Activated naive CD4-positive, alpha-beta T cell treated with anti-CD3 and anti-CD28 coated beads, Interleukin-2, amount 50 U/mL, for 72 hours (primary cell): ENCODE results near the gene AREG. TPM values are rescaled to one million over a fixed set of nuclear protein-coding genes. Genes with fewer than 3 reads are reported as not detected.

Experiments used
- ATAC-seq, 2 donors: fragments of 150-1000 bp; cut with Tn5 transposase; 2 replicates each; pipeline ENCODE4 v1.10.0; 2021; ENCODE audit warnings: mild to moderate bottlenecking in 2 of 2, moderate library complexity in 2 of 2
- DNase-seq, 2 donors: peaks; one replicate each; pipeline ENCODE4 v3.0.0; 2021 to 2022; ENCODE audit warnings: low spot score in 2 of 2
- H3K27ac Mint-ChIP-seq, 2 donors: one replicate each; pipeline ENCODE4 v1.8.0; 2022; ENCODE audit warnings: mild to moderate bottlenecking in 2 of 2, mixed read lengths in 2 of 2
- H3K36me3 Mint-ChIP-seq, 2 donors: one replicate each; pipeline ENCODE4 v1.8.0; 2022; ENCODE audit warnings: mixed read lengths in 2 of 2
- H3K9me3 Mint-ChIP-seq, 2 donors: one replicate each; pipeline ENCODE4 v1.8.0; 2022; ENCODE audit warnings: mixed read lengths in 2 of 2
- total RNA-seq, 2 donors: library from RNA; stranded (reverse); gene quantifications; one replicate each; pipeline ENCODE4 v1.2.3, GENCODE V29; 2022

AREG gene
- total RNA-seq, 2 donors from 2014 or later: 0.49 to 2.1 TPM

DNA sequence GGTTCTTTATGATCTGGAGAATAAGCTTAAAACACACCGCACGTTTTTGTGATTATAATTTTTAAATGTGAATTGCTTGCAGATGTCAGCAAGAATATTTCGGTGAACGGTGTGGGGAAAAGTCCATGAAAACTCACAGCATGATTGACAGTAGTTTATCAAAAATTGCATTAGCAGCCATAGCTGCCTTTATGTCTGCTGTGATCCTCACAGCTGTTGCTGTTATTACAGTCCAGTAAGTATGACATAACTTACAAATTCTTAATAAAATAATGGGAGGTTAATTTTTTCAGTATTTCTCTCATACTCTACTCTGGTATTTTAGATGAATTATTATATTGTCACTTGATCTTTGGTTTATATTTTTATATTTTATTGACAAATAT lies 5.4 kb downstream of the AREG start:
- no peaks in the 10 kb centered on the region for H3K9me3 Mint-ChIP-seq
- no peak overlapping the region for H3K27ac Mint-ChIP-seq
- no peak for ATAC-seq
- DNase-seq: no peak
- peaks cover 0 to 8% of the 10 kb centered on the region in 2 donors for H3K36me3 Mint-ChIP-seq

DNA sequence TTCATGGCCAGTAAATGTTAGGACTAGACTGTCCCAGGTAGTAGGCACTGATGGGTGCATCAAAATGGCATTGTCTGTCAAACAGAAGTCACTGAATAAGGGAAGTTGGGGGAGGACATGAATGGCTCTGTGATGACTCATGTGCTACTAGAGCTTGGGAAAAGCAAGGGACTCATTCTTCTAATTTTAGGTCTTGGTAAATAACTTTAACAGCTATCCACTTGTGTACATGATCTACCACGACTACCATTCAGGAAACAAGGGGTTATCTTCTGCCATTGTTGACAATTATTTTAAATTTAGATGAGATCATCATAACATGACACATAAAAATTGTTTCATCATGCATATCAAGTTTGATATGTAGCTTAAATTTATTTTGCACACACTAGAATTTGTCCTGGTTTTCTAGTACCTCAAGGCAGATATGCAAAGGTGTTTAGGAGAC lies 6.3 kb downstream of the AREG start:
- ATAC-seq (no peak), DNase-seq (no peak)
- Mint-ChIP-seq H3K27ac (no peak overlapping the region), H3K9me3 (no peaks in the 10 kb centered on the region), H3K36me3 (peaks cover 0 to 11% of the 10 kb centered on the region in 2 donors)

DNA sequence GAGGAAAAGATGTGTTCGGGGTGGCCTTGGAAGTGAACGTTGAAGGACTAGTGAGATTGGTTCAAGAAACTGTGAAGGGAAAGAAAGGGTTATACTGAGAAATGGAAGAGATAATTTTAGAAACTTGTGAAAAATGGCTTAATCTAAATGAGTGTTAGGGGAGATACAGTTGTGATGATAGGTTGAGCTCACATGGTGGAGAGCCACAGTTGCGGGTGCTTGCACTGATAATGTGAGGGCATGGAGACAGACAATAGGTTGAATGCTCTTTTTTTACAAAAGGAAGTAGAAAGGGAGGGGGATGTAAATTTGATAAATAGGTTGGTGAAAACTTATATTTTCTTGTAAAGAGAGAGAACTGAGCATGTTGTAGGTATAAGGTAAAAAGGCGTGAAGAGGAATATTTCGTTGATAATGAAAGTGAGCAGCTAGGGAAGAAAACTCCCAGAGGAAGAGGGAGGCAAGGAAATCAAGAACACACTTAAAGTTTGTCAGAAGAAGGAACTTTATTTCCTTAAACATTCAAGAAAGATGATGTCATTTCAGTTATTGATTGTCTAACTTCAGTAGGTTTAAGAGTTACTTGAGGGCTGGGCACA lies 8.2 kb downstream of the AREG start:
- DNase-seq (no peak), ATAC-seq (no peak)
- peaks cover 0 to 11% of the 10 kb centered on the region in 2 donors for H3K36me3 Mint-ChIP-seq
- no peaks in the 10 kb centered on the region for H3K9me3 Mint-ChIP-seq
- no peak overlapping the region for H3K27ac Mint-ChIP-seq

DNA sequence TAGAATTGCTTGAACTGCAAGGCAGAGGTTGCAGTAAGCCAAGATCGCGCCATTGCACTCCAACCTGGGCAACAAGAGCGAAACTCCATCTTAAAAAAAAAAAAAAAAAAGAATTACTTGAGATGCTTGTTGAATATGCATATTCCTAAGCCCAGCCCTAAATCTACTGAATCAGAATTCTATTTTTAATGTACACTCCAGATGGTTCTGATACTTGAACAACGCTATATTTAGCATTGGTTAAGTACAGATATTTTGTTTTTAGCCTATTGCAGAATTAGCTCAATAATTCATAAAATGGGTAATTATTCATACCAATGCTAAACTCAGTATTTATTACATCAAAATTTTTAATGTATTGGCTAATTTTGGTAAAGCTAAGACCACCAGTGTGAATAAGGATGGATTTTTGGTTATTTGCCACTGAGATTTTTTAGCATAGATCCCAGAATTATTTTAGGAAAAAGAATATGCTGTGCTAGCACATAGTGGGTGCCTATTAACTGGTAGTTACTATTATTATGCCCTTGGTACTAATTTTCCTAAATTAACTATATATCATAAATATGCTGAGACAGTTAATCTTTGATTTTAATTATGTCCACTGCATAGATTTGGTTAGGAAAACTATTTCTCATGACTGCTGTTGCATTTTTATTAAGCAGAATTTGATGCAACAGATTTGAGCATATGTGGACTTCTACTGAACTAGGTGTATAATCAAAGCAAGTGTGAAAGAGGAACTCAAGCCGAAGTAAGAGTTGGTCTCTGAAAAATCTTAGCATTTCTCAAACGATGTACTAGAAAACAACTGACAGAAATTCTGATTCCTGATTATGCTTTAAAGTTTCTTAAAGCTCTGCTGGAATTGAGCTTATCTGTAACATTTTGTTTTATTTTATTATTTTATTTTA lies 9.2 kb downstream of the AREG start:
- Mint-ChIP-seq H3K36me3 (peaks cover 0 to 11% of the 10 kb centered on the region in 2 donors), H3K27ac (no peak overlapping the region), H3K9me3 (no peaks in the 10 kb centered on the region)
- ATAC-seq: no peak
- no peak for DNase-seq

DNA sequence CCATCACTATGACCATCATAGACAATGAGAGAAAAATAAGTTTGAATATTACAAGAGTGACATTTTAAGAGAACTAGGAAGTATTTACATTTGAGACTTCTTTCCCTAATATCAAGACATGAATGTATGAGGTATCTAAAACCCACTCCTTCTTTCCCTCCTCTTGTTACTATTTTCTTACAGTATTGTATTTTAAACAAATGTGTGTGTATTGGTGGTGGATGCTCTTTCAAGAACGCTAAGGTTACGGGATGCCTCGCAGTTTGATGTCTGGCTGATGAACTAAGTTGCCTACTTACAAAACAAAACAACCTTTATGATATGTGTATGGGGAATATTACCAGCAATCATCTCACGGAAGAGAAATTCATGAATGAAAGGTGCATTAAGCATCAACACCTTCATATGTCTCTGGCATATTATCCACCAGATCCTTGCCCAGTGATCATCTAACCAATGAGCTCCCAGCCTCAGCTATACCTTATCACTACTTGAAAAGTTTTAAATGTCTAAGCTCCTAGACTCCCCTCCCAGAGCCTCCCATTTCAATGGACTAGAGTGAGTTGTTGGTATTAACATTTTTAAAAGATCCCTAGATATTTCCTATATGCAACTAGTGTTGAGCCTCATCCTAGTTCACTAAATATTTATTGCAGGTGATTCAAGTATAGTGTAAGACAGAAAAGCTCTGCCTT lies 10.6 kb downstream of the AREG start:
- no peak for ATAC-seq
- Mint-ChIP-seq H3K36me3 (peaks cover 0 to 18% of the 10 kb centered on the region in 2 donors), H3K27ac (no peak overlapping the region), H3K9me3 (no peaks in the 10 kb centered on the region)
- no peak for DNase-seq

DNA sequence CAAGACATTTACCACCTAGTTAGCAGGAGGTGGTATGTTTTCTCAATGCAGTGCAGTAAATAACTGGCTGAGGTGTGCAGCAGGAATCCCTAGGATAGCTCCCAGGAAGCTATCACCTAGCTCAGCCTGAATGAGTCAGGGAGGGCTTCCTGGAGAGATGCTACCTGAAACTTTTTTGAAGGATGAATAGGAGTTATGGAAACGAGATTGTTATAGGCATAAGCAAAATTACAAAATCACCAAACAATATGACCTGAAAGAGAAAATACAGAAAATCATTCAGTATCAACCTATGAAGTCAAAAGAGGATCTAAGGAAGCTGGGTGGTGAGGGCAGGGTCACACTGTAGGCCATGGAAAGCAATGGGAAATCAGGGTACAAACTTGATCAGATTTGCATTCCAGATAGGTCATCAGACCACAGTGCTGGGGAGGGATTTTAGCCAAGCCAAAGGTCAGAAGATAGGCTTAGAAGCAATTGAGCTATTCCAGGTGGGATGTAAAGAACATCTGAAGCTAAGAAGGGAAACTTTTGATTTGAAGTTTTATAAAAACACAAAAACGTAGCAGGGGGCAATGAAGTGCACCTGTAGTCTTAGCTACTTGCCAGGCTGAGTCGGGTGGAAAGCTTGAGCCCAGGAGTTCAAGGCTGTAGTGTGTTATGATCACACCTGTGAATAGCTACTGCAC lies 11.3 kb downstream of the AREG start:
- no peak for DNase-seq
- Mint-ChIP-seq H3K27ac (no peak overlapping the region), H3K9me3 (no peaks in the 10 kb centered on the region), H3K36me3 (peaks cover 0 to 18% of the 10 kb centered on the region in 2 donors)
- ATAC-seq: no peak

DNA sequence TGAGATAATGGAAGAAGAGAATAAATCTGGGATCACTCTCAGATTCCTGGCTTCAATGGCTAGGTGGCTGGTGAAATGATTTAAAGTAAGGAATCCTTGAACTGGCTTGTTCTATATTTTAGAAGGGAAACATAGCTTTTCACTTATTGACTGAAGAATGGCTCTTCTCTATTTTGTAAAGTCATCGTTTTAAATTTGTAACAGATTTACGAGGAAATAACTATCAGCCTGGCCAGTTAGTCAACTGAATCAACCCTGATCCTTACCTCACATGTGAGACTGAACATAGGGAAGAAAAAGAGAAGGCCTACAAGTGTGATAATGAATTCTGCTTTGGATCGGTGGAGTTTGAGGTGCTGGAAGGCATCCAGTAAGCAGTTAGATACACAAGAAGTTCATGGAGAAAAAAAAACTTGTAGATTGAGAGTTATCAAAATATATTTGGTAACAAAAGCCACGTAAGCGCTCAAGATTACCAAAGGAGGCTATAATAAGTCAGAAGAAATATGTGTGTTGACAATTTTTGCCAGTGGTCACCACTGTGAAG lies 12.0 kb downstream of the AREG start:
- no peak overlapping the region for H3K27ac Mint-ChIP-seq
- no peaks in the 10 kb centered on the region for H3K9me3 Mint-ChIP-seq
- peaks cover 0 to 18% of the 10 kb centered on the region in 2 donors for H3K36me3 Mint-ChIP-seq
- DNase-seq (no peak), ATAC-seq (no peak)

DNA sequence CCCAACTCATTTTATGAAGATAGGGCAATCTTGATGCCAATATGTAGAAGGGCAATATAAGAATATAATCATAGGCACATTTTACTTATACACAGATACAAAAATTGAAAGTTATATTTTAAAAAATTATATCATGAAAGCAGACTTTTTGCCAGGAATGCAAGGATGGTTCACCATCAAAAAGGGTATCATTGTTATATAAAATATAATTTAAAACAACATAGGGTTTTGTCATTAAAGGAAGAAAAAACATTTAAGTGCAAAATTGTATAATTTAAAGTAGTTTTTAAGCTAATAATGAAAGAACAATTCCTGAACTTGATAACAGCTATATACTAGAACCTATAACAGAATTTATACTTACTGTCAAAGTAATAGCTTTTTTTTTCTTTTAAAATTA lies 15.9 kb downstream of the AREG start:
- DNase-seq: no peak
- ATAC-seq: no peak
- no peak overlapping the region for H3K27ac Mint-ChIP-seq
- no peaks in the 10 kb centered on the region for H3K9me3 Mint-ChIP-seq
- H3K36me3 Mint-ChIP-seq: peaks cover 0 to 7% of the 10 kb centered on the region in 2 donors

DNA sequence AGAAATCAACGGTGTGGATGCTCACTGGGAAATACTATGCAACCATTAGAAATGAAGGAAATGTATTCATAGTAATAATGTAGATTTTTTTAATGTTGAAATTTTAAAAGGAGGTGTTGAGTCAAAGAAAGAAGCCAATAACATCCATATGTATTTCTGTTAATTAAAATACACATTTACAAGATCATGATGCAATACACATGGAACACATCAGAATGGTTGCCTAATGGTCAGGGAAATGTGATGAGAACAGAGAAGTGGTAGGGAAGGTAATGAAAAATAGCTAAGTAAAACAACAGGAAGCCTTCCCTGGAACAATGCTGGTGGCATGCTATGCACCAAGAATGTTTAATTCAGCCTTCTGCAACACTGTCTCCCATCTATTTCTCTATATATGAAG lies 18.2 kb downstream of the AREG start:
- DNase-seq (no peak), ATAC-seq (no peak)
- Mint-ChIP-seq H3K27ac (no peak overlapping the region), H3K36me3 (peaks cover 0 to 7% of the 10 kb centered on the region in 2 donors), H3K9me3 (no peaks in the 10 kb centered on the region)

DNA sequence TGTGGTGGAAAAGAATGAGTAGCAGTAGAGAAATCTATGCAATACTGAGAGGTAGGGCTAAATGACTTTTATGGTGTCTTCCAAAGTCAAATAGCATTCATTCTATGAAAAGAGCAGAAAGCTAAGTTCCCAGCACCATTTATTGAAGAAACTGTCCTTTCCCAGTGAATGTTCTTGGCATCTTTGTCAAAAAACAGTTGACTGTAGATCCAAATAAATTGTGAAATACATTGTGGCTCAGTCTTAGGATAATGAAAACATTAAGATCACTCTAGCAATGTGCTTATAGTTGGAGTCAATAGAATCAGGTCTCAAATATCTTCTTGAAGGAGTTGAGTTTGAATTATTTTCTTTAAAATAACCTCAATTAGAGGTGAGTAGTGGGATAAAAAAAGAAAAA lies 19.4 kb downstream of the AREG start:
- DNase-seq: no peak
- no peaks in the 10 kb centered on the region for H3K9me3 Mint-ChIP-seq
- ATAC-seq: no peak
- peaks cover 0 to 5% of the 10 kb centered on the region in 2 donors for H3K36me3 Mint-ChIP-seq
- no peak overlapping the region for H3K27ac Mint-ChIP-seq

DNA sequence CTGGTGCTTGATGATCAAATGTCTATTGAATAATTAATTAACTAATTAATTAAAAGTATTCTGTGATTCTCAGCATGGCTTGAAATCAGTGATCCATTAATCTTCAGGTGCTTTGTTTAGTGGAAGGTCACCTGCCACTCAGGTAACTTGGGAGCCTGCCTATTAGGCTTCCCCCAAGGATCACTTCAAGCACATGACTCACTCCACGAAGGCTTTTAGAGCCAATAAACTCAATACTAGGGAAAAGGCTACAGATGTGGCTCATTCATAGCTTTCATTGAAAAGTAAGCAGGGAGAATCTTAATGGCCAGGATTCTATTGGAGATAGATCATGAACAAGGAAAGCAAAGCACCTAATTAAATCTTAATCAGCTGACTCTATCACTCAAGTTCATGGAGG lies 21.3 kb downstream of the AREG start:
- no peak for ATAC-seq
- no peak overlapping the region for H3K27ac Mint-ChIP-seq

DNA sequence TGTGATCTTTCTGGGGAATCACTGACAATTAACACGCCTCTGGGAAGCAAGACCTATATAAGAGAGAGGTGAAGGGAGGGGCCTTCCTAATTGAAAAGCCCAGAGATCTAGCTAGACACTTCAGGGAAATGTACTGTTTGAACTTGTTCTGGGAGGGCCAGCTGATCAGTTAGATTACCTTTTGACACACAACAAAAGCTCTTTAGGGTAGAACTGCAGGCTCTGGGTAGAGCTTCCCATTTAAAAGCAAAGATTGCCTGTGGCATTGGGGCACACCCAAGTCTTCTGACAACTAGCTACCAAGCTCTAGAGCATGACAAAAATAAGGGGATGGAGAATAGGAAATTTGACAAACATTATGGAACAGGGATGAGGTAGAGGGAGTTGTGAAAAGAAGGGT lies 26.3 kb downstream of the AREG start:
- no peak for ATAC-seq
- peak overlapping the region in 1 of 2 donors; percentile 37 for H3K27ac Mint-ChIP-seq
- DNase-seq: no peak
- no peaks in the 10 kb centered on the region for H3K9me3 Mint-ChIP-seq
- no peaks in the 10 kb centered on the region for H3K36me3 Mint-ChIP-seq

More for the DNA sequence above, 21.3 kb downstream of the AREG start:
- H3K36me3 Mint-ChIP-seq: no peaks in the 10 kb centered on the region
- H3K9me3 Mint-ChIP-seq: no peaks in the 10 kb centered on the region
- DNase-seq: no peak

DNA sequence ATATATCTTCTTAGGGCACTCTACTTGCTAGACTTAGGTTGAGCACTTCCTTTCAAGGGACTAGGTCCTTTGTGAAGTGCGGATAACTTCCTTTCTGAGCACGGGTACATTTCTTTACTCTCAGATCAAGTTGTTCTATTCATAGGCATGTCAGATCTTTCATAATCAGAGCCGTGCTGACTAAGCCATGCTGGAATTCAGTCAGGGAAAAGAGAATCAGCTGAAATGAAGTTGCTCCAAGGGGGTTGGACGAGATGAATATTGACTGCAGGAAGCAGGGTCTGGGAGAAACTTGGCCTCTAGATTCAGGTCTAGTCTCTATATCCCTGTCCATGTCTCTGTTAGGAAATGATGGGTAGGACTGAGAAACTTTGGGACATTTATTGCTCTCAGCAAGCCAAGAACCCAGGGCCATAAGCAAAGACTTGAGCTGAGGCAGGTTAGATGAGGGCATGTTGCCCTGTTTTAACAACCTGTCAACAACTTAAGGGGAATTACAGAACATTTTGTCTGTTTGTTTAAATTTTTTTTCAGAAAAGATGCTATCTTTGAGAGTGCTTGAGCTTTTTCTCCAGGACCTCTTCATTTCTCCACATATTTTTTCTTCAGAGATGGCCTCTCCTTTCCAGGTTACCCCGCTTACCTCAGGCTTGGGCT lies 28.3 kb downstream of the AREG start:
- no peak for ATAC-seq
- no peaks in the 10 kb centered on the region for H3K9me3 Mint-ChIP-seq
- DNase-seq: no peak
- H3K27ac Mint-ChIP-seq: no peak overlapping the region
- H3K36me3 Mint-ChIP-seq: no peaks in the 10 kb centered on the region

DNA sequence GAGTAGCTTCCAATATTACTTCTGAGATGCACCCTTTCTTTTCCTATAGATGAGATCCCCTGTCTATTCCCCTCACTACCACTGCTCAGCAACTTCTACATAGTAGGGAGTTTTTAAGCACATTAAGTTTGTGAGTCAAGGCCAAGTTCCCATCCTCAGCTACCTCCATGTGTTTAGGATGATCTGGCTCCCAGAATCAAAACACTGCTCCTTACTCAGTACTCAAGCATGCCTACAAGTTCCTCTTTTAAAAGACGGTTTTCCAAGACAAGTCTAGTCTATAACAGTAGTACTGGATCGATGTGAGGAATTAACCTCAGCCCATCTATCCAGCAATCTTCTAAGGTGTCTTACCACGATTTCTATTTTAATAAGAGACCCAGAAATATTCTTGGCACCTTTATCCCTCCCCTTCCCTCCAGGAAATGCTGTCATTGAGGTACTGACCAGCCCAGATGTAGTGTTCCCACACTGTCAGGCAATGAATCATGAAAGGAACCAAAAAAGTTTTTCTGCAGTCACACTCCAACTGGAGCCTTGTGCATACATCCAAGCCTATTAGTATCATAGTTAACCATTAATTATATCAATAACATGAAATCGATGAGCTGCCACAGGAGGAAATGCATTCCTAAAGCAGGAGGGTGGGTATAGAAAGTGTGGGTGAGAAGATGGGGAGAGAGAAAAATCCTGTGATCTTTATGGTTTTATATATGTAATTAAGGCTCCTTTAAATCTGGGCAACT lies 29.6 kb downstream of the AREG start:
- no peaks in the 10 kb centered on the region for H3K9me3 Mint-ChIP-seq
- no peaks in the 10 kb centered on the region for H3K36me3 Mint-ChIP-seq
- no peak for DNase-seq

DNA sequence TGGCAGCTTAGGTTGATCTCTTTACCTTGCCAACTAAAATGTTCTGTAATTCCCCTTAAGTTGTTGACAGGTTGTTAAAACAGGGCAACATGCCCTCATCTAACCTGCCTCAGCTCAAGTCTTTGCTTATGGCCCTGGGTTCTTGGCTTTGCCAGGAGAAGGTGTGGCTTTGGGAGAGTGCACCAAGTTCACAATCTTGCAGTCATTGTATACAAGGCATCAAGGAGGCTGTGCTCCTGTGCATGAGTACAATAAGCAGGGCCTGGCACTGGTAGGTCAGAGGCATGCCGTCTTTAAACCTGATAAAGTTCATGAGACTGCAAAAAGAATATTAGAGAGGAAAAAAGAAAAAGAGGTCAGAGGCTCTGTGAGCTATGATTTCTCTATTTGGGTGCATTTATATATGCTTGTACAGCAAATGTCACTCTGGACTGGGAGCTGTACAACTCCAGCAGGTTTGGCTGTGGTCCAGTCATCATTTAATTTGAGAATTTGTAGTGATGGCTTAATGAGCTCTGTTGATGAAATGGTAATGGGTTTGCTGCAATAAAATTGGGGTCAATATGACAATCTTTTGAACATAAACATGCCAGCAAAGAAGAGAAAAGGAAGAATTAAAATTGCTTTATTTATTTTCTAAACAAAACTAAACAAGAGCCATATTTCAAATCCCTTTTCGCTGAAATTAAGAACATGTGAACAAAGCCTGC lies 30.3 kb downstream of the AREG start:
- Mint-ChIP-seq H3K27ac (no peak overlapping the region), H3K9me3 (no peaks in the 10 kb centered on the region), H3K36me3 (no peaks in the 10 kb centered on the region)
- DNase-seq: no peak
- no peak for ATAC-seq

More for the DNA sequence above, 29.6 kb downstream of the AREG start:
- no peak for ATAC-seq
- no peak overlapping the region for H3K27ac Mint-ChIP-seq
